GM19372 (cell line): ENCODE results near the gene ASB16.

Experiments used
- ATAC-seq: cut with Tn5 transposase; IDR thresholded peaks from one replicate; pipeline ENCODE4 v1.9.1; 2021; ENCODE audit warnings: mild to moderate bottlenecking, low read depth, moderate library complexity; ENCODE audit not compliant: unreplicated experiment

ASB16 gene

DNA sequence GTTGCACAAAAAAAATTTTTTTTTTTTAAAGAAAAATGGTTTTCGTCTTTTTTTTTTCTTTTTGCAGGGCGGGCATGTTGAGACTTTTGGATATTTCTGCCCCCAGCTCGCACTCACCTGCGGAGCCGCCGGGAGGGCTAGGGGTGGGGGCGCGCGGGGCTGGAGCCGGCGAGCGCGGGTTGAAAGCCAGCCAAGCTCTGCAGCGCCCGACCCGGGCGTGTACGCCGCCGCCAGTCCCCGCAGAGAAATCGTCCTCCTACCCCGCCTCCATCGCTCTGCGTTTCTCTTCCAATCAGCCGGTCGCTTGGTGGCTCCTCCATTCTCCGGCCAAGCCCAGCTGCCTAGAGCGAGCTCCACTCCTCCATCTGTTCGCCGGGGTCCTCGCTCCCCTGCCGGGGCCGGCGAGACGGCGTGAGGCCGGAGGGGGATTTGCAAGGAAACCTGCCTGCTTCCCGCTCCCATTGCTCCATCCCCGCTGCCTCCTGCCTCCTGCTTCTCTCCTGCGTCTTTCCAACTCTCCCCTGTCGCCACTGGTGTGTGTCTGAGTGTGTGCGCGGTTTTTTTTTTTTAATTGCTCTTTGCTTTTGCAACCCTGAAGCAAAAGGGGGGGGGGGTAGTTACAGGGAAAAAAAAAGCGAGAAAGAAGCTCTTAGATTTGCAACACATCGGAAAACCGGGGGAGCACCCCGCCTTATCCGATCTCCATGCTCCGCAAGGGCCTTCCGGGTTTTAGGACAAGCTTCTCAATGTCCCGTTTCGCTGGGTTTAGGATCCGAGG lies 50.8 kb downstream of the ASB16 start:
- ATAC-seq, result no peak

GRCh38 chr17:44221862-44222111 lies 51.3 kb downstream of the ASB16 start:
- no peak for ATAC-seq

- no peak for ATAC-seq
Measured at GRCh38 chr17:44222112-44222869, 51.8 kb downstream of the ASB16 start.

DNA sequence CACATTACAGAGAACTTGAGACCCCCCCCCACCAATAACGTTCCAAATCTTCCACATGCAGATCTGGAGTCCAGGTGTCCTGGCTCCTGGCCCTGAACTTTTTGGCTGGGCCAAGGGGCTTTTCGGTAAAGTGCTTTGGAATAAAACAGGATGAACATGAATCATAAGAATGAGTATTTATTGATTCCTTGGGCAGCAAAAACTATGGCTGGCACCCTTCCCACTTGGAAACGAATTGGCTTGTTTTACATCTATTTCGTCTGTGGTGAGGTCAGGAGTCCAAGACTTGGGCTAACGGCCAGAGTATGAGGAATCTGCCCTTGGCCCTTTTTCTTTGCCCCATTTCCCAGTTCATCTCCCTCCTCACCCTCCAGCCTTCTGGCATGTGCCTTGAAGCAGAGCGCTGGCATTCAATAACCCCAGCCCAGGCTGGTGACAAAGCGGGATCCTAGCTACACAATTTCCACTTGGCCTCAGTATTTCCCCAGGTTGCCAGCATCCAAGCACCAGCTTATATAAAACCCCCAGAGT lies 53.1 kb downstream of the ASB16 start:
- no peak for ATAC-seq
